KMS-11 (cell line): ENCODE data around the gene ZNRF3.

ENCODE experiments used
- H2AFZ ChIP-seq: fragments of 200-600 bp; sonication (generic); 2 replicates; pipeline ENCODE4 v1.6.1; 2016; ENCODE audit warnings: antibody characterized with exemption, mixed run types, low read depth
- H3K27ac ChIP-seq: fragments of 200-600 bp; sonication (generic); 2 replicates; pipeline ENCODE4 v1.6.1; 2016; ENCODE audit warnings: mild to moderate bottlenecking, mixed run types
- H3K27me3 ChIP-seq: fragments of 200-600 bp; sonication (generic); 2 replicates; pipeline ENCODE4 v1.6.1; 2017; ENCODE audit warnings: mild to moderate bottlenecking, low read depth, mixed run types, moderate library complexity; ENCODE audit not compliant: insufficient read depth
- H3K36me3 ChIP-seq: fragments of 200-600 bp; sonication (generic); 2 replicates; pipeline ENCODE4 v1.6.1; 2017; ENCODE audit warnings: mild to moderate bottlenecking, mixed run types; ENCODE audit not compliant: insufficient read depth
- H3K4me1 ChIP-seq: fragments of 200-600 bp; sonication (generic); 2 replicates; pipeline ENCODE4 v1.6.1; 2016; ENCODE audit warnings: mild to moderate bottlenecking, low read depth, mixed run types; ENCODE audit not compliant: poor library complexity, severe bottlenecking
- H3K4me2 ChIP-seq: fragments of 200-600 bp; sonication (generic); 2 replicates; pipeline ENCODE4 v1.7.0; 2016; ENCODE audit warnings: mild to moderate bottlenecking, mixed run types
- H3K4me3 ChIP-seq: fragments of 200-600 bp; sonication (generic); IDR thresholded peaks from 2 replicates; pipeline ENCODE4 v1.6.1; 2017; ENCODE audit warnings: low read depth, low read length, mixed read lengths; ENCODE audit not compliant: insufficient read depth
- H3K79me2 ChIP-seq: fragments of 200-600 bp; sonication (generic); 2 replicates; pipeline ENCODE4 v1.6.1; 2016; ENCODE audit warnings: low read depth, mixed run types; ENCODE audit not compliant: insufficient read depth
- H3K9ac ChIP-seq: fragments of 200-600 bp; sonication (generic); 2 replicates; pipeline ENCODE4 v1.6.1; 2016; ENCODE audit warnings: mild to moderate bottlenecking, mixed run types
- H4K20me1 ChIP-seq: fragments of 200-600 bp; sonication (generic); 2 replicates; pipeline ENCODE4 v1.6.1; 2016; ENCODE audit warnings: mild to moderate bottlenecking, mixed run types; ENCODE audit not compliant: insufficient read depth
- CTCF ChIP-seq: fragments of 200-600 bp; sonication (generic); conservative IDR thresholded peaks from 2 replicates; pipeline ENCODE4 v1.6.1; 2017; ENCODE audit warnings: low read depth, mild to moderate bottlenecking, antibody characterized with exemption, low read length, moderate library complexity, mixed read lengths

The ZNRF3 gene

GRCh38 chr22:28911777-28912669, 28.7 kb downstream of the ZNRF3 start:
- no peak for TF ChIP-seq CTCF
- Histone ChIP-seq H3K4me1 (peaks cover 18% of the 10 kb centered on the region), H3K79me2 (no peaks in the 10 kb centered on the region; the same call in 1 of the 2 replicates), H3K9ac (no peak overlapping the region), H3K4me3 (no peak overlapping the region), H3K27me3 (no peaks in the 10 kb centered on the region), H4K20me1 (peaks cover 12% of the 10 kb centered on the region; the same call in 1 of the 2 replicates), H3K4me2 (no peak overlapping the region), H2AFZ (no peak overlapping the region), H3K27ac (no peak overlapping the region), H3K36me3 (no peaks in the 10 kb centered on the region)

GRCh38 chr22:28914201-28914600, 30.8 kb downstream of the ZNRF3 start:
- Histone ChIP-seq H3K27me3 (no peaks in the 10 kb centered on the region), H3K27ac (no peak overlapping the region), H3K36me3 (no peaks in the 10 kb centered on the region), H3K9ac (no peak overlapping the region), H3K4me1 (no peaks in the 10 kb centered on the region), H3K4me2 (no peak overlapping the region), H3K79me2 (no peaks in the 10 kb centered on the region; the same call in 1 of the 2 replicates), H4K20me1 (peaks cover 3% of the 10 kb centered on the region; the same call in 1 of the 2 replicates), H3K4me3 (no peak overlapping the region), H2AFZ (no peak overlapping the region)
- no peak for TF ChIP-seq CTCF

GRCh38 chr22:28915969-28916368, 32.6 kb downstream of the ZNRF3 start:
- Histone ChIP-seq H3K4me1 (peaks cover 10% of the 10 kb centered on the region), H2AFZ (no peak overlapping the region), H3K79me2 (no peaks in the 10 kb centered on the region)

More at GRCh38 chr22:28915969-28916368, 32.6 kb downstream of the ZNRF3 start:
- no peak for TF ChIP-seq CTCF
- H3K4me3 ChIP-seq = no peak overlapping the region
- no peak overlapping the region for H3K9ac ChIP-seq
- no peaks in the 10 kb centered on the region for H3K36me3 ChIP-seq
- no peak overlapping the region for H3K4me2 ChIP-seq
- H4K20me1 ChIP-seq = peaks cover 3% of the 10 kb centered on the region; the same call in 1 of the 2 replicates
- H3K27ac ChIP-seq = no peak overlapping the region
- no peaks in the 10 kb centered on the region for H3K27me3 ChIP-seq
